ENCODE measurements around the gene MAP2K5. TPM values are rescaled to one million over a fixed set of nuclear protein-coding genes. Genes with fewer than 3 reads are reported as not detected.
"Not testable (repeated sequence)": the region's sequence is repeated elsewhere in the genome, so short reads cannot be mapped to it uniquely, and the experiment has no call there.

Gene MAP2K5
- total RNA-seq, 1 donor from 2014 or later, result 14.9 TPM

DNA sequence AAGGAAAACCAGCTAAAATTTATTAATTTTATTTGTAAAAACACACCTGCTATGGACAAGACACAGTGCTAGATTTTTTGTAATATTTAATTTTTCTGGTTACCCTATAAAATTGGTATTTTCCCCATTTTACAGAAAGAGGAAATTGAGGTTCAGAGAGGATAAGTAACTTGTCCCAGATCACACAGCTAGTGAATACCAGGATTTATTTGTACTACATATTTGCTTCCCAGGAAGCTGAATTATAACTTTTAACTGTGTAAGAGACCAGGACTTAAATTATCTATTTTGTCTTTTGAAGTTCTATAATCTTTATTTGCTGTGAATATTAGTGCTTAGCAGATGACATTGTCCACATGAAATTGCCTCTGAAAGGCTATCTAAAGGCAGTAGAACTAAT lies 49.7 kb downstream of the MAP2K5 start:
- DNase-seq (ENCODE audit: low spot score), result no peak

DNA sequence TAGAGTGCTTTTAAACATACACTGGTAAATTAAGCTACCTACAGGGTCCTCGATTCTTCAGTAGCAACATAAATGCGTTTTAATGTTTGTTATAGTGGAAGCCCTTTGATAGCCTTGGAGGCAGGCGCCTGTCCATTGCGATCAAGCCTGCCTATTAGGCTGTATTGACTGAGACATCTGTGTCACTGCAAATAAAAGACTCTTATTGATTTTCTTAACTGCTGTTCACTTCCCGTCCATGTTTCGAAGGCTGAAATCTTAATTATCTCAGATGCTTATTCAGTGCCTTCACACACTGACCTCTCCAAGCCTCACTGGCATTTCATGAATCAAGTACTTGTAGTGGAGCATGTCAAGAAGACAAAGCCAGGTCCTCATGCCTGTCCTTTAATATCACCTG lies 51.1 kb downstream of the MAP2K5 start:
- DNase-seq (ENCODE audit: low spot score), result no peak

DNA sequence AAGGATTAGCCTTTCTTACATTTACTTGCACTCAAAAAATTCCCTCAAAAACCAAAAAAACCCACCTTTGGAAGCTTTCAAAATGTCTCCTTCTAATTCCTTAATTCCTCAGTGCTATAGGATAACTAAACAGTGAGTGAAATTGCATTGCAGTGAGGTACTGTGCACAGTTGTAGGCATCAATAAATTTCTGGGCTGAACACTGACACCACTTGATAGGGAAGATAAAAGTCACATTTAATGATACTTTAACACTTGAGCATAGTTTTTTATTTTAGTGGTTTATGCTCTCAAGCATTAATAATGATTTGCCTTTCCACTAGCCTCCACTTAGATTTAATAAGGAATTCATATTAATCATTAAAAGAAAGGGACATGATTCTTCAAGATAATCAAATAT lies 52.3 kb downstream of the MAP2K5 start:
- DNase-seq (ENCODE audit: low spot score), result no peak

DNA sequence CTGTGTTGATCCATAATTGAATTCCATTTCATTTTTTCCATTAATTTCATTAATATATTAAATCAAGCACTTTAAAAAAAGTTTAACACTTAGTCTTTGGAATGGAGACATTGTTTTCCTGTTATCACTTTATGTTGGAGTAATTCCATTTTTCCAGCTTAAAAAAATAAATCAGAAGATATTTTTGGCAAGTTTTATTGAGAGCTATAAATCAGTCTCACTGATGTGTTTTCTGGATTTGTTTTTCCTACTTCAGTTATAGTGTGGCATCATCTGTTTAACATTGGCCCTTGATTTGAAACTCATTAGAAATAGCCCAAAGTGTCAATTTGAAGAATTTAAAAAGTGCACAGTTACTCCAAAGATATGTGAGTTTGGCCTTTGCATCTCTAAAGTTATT lies 53.1 kb downstream of the MAP2K5 start:
- no peak for DNase-seq (ENCODE audit: low spot score)

DNA sequence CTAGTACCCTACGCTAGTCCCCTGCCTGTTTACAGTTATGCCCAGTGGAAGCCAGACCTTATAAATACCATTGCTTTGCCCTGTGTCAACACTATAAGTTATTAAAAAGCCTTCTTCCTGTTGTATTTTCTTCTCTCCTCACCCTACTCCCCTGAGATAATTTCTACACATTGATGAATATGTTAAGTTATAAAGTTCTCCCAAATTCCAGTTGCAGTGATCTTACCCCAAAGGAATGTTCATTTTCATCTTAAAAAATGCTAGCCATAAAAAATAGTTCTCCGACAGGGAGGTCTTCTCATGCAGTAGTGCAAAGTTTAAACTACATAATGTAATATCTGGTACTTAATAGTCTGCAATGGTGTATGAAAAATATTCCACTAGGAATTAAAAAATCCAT lies 58.6 kb downstream of the MAP2K5 start:
- no peak for DNase-seq (ENCODE audit: low spot score)

DNA sequence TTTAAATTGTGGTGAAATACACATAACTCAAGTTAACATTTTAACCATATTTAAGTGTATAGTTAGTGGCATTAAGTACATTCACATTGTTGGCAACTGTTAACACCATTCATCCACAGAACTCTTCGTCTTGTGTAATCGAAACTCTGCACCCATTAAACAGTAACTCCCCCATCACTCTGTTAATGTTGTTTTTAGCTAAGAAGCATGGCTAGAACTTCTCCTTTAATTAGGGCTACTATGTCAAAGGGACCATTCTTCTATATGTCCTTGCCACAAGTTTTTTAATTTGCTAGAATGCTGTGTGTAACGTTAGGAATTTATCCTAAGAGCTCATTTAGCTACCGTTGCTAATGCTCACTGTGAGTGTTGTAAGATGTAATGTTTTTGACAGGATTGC lies 60.6 kb downstream of the MAP2K5 start:
- DNase-seq (ENCODE audit: low spot score), result no peak

DNA sequence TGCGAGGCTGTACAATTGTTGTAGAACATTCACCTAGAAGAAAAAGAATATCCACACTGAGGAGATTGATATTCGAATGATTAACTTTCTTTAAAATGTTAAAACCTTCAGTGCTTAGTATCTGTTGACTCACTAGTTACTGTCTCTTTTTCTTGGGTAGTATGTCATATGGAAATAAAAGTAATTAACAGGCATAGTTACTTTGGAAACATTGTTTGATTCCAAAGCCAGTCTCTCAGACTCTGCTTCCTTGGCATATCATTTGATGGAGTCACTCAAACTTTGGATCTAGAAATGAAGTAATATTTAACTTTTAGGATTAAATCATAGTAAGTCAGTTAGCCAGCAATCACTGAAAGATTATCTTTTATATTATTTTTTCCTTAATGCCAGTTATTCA lies 63.4 kb downstream of the MAP2K5 start:
- no peak for DNase-seq (ENCODE audit: low spot score)

DNA sequence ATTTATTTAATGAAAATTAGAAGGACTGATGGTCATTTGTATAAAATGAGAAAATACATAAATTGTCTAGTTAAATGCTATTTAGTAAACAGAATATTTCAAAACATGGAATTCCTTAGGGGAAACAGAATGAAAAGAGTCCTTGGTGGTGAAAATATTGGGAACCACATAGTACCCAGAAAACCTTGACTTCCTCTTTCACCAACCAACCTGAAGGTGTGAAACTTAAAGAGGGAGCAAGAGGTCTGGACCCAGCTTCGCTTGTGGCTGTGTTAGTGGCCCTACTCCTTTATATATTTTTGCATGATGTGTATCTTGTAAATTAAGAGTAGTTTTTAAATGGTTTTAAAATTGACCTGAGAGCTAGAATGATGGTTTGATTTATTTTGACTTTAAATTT lies 64.2 kb downstream of the MAP2K5 start:
- no peak for DNase-seq (ENCODE audit: low spot score)

DNA sequence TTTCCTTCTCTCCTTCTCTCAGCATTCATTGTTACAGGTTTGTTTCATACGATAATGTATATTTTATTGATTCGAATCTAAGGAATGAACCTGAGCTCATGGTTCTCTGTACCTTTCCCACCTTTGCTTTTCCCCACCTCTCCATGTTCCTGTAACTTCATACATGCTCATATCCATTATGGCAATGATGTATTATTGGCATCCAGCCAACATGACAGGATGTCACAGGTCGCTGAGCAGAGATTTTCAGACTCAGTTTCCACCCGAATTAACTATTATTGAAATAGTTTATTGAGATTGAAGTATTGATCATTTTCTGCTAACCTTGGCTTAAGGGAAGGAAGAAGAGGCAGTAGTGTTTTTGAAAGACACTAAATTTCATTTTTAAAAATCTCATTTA lies 64.8 kb downstream of the MAP2K5 start:
- no peak for DNase-seq (ENCODE audit: low spot score)

DNA sequence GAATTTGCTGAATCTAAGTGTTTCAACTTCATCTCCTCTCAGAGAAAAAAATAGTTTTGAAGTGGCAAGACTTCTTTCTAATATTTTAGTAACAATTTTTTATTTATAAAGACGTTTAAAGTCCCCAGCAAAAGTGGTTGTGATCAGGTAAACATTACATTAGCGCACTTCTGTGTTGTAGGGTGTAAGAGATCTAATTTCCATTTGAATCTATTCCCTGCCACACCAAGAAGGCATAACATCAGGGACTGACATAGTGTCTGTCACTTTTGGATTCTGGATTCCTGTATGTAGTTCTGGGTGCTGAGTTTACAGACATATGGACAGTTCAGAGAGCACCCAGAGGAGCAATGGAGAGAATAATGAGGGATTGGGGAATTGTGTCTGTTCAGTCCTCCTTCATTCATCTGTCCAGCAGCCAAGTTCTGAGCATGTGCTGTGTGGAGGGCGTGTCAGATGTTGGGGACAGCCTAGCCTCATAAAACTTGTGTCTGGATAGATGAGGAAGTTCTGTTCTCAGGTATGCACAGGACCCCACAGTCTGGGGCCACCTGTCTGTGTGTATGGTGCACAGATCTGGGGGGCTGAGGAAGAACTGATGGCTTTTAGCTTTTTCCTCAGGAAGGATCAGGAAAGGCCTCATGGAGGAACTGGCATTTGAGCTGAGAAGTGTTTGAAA lies 65.6 kb downstream of the MAP2K5 start:
- DNase-seq (ENCODE audit: low spot score), result no peak

DNA sequence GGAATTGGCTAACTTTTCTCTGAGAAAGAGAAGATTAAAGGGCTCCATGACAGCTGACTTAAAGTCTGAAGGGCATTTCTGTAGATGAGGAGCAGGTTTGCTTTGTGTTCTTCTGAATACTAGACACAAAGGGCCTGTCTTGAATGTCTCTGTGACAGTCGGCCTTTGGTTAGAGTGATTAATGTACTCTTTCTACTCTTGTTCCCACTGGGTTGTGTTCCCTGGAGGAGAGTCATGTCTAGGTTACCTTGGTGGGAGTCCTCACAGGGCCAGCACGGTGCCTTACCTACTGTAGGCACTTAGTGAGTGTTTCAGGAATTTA lies 66.1 kb downstream of the MAP2K5 start:
- no peak for DNase-seq (ENCODE audit: low spot score)

DNA sequence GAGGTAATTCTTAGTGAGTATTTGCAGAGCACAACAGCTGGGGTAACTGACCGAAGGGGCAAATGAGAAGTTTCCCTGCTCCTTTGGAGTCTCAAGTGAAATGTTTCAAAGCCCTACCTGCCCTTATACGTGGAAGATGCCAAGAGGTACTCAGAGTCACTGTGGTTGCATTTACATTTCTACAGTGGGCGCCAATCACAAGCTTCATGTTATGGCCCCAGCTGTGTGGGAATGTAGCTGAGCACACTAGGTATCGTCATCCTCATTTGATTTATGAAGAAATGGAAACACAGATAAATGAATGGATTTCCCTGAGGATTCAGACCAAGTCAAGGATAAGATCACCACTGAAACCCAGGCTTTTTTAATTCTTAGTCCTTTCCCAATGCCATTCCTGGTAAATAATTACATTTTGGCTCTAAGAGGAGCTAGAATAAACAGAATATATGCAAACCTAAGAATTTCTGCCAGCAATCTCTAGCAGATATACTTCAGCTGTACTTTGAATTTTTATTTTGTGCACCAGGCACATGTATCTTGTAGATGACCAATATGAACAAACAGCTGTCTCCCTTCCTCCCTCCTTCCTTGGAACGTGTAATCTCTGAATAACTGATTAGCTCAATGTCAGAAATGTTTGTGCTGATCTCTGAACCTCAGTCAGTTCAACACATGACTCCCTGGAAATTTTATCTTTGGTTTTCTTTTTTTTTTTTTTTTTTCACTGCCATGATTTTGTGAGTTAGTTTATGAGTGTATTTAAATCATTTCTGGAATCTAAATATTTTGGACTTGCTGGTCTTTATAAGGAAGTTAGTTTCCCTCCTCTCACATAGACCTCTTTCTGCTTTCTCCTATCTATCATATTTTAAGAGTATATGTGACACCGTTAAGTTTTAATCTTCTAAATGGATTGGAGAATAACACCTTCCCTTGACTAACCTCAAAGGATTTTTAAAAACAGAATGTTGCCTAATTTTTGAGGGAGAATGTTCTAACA lies 69.2 kb downstream of the MAP2K5 start:
- no peak for DNase-seq (ENCODE audit: low spot score)

DNA sequence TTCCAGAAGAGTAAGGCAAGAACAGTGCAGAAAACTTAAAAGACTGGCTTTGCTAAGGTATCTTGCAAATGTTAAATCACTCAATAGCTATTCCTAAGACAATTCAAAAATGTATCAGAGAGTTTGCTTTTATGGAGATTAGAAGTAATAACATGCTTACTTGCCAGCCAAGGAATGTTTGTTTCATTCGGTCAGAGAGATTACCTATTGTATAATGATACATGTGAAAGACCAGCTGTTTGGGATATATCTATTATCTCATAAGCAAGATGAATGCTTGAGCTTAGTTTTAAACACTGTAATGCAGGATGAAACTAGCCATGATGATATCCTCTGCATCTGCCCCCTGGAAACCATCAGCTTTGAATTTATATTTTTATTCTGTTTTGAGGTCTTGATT lies 70.7 kb downstream of the MAP2K5 start:
- no peak for DNase-seq (ENCODE audit: low spot score)

DNA sequence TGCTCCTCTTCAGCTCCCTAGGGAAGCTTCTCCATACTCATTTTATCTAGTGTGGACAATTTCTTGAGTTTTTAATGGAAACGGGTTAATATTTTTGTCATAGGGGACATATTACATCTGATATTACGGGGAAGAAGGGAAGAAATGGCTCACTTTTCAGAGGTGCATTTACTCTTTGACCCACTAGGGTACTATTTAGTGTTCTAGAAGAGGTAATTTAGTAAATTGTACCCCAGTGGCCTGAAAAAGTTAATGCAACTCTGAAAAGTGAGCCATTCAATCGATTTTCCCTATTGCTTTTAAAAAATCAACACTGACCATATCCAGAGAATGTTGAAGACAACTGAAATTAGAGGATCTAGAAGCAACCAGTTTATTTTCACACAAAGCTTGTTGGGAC lies 71.2 kb downstream of the MAP2K5 start:
- DNase-seq (ENCODE audit: low spot score), result no peak

DNA sequence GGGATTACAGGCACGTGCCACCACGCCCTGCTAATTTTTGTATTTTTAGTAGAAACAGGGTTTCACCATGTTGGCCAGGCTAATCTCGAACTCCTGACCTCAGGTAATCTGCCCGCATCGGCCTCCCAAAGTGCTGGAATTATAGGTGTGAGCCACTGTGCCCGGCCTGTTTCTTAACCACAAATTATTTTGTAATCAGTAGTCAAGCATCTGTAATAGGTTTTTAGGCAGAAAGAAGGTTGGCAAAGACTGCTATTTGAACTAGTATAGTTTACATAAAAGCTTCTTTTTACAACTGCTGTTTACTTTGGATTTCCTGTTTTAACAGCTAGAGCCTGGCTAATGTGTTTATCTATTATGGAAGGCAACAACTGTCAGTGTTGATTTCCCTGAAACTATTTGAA lies 72.6 kb downstream of the MAP2K5 start:
- not testable (repeated sequence) for DNase-seq (ENCODE audit: low spot score)

DNA sequence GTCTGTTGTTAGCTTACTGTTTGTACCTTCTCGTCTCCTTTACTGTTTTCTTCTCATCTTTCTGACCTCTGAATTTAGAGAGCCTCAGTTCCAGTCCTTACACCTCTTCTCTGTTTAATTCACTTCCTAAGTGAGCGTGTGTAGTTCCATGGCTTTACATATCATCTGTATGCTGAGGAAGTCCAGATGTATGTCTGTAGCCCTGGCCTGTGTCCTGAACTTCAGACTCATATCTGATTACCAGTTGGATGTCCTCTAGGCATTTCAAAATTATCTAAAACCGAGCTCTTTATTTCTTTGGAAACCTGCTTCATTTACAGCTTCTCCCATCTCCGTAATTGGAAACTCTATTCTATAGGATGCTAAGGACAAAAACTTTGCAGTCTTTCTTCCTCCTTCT lies 75.8 kb downstream of the MAP2K5 start:
- no peak for DNase-seq (ENCODE audit: low spot score)

DNA sequence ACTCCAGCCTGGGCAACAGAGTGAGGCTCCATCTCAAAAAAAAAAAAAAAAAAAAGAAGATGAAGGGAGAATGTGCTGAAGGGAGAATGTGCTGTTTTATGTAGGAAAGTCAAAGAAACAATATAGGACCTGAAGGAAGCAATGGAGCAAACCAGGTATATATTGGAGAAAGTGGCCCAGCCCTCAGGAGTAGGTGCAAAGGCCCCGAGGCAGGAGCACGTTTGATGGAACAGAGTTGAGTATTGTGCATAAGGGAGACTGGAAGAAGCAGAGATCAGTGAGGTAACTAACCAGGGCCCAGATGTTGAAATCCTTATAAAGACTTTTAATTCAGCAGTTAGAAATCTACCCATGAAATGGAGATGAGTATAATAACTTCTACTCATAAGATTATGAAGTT lies 79.6 kb downstream of the MAP2K5 start:
- no peak for DNase-seq (ENCODE audit: low spot score)

DNA sequence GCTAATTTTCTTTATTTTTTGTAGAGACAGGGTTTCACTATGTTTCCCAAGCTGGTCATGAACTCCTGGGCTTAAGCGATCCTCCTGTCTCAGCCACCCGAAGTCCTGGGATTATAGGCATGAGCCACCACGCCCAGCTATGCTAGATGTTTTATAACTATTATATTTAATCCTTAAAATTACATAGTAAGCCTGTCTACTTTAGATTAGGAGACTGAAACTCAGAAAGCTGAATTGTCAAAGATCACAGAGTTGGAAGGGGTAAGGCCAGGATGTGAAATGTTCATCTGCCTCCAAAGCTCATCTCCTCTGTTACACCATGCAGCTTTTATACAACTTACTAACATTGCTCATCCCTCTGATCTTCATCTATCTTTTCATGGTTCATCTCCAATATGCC lies 89.8 kb downstream of the MAP2K5 start:
- no peak for DNase-seq (ENCODE audit: low spot score)

DNA sequence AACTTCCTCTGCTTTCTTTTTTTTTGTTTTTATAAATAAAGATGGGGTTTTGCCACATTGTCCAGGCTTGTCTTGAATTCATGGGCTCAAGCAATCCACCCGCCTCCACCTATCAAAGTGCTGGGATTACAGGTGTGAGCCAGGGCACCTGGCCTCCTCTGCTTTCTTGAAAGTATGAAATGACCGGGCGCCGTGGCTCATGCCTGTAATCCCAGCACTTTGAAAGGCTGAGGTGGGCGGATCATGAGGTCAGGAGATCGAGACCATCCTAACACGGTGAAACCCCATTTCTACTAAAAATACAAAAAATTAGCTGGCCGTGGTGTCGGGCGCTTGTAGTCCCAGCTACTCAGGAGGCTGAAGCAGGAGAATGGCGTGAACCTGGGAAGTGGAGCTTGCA lies 93.4 kb downstream of the MAP2K5 start:
- DNase-seq (ENCODE audit: low spot score), result not testable (repeated sequence)

DNA sequence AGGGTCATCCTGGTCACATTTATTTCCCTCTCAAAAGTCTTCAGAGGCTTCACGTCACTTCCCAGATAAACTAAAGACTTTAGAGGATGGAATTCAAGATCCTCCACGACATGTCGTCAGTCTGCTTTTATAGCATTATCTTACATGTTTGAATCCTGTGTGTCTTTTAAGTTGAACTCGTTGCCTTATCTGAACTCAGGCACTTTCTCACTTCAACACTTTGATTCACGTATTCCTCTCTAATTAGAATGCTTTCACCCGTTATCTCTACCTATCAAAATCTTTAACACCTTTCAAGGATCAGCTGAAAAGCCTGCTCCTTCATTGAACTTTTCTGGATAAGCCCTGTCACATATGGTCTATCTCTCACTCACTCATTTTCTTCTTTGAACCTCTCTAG lies 97.1 kb downstream of the MAP2K5 start:
- no peak for DNase-seq (ENCODE audit: low spot score)

DNA sequence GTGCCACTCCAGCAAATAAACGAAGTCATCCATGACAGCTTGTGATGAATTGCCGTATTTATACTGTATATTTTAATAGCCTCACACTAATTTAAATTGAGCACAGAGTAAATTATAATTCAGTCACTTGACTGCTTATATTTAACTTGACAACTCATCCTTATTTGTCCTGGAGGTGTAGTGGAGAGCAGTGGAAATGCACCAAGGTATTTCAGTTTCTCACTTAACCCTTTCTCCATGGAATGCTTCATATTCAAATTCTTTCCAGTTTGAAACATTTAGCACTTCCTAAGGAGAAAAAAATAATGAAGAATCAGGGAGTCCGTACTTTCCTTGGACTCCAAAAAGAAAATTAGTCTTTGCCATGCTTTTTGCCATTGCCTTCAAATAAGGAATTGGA lies 99.0 kb downstream of the MAP2K5 start:
- DNase-seq (ENCODE audit: low spot score), result no peak

DNA sequence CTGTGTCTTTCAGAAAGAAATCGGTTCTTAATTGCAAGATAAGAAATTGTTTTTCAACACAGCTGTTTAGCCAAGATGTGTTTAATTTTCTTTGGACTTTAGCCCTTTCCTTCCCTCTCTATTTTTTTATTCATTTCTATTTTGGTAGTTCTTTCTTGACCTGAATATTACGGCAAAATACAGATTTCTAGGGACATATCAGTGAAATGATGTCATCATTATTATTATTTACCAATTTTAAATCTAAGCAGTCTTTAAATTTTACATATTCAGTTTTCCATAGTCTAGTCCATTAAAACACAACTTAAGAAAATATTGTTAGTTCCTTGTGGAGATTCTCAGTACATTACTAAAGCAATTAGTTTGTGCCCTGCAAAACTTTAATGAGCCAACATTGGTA lies 104.3 kb downstream of the MAP2K5 start:
- DNase-seq (ENCODE audit: low spot score), result no peak

DNA sequence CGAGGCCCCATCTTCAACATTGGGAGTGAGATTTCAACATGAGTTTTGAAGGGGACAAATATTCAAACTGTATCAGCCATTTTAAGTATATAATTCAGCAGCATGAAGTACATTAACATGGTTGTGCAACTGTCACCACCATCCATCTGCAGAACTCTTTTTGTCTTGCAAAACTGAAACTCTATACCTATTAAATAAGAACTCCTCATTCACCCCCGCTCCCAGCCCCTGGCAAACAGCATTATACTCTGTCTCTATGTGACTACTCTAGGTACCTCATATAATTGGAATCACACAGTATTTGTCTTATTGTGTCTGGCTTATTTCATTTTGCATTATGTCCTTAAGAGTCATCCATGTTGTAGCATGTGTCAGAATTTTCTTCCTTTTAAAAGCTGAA lies 110.1 kb downstream of the MAP2K5 start:
- no peak for DNase-seq (ENCODE audit: low spot score)

Data from mesenteric fat pad (tissue), 1 donor.